Bone marrow (tissue), 2 donors: ENCODE measurements around the gene ATP5F1D.

Experiments
- DNase-seq, 2 donors: peaks; one replicate each; lab custom pipeline; 2025; lab: John Stamatoyannopoulos, UW

ATP5F1D gene

DNA sequence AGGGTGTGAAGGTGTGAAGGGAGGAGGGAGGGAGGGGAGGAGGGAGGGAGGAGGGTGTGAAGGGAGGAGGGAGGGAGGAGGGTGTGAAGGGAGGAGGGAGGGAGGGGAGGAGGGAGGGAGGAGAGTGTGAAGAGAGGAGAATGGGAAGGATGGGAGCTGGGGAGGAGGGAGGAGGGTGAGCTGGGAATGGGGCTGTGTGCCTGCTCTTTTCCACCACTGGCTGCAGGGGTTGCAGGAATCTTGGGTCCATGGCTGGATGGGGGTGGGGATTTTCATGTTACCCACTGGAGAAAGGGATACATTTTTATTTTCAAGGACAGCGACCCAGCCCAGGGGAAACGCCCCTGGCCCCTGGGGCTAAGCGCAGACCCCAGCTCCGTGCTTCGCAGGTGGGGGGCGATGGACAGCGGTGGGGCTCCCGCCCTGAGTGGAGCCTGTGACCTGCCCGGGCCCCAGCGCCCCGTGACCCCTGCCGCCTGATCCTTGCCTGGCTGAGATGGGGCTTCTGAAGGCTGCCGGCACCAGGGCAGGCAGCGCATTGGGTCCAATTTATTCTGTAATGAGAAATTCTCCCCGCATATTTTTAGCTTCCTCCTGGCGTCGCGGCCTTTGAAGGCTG lies 41.1 kb downstream of the ATP5F1D start:
- DNase-seq: no peak

- DNase-seq: no peak
These were observed 41.8 kb downstream of the ATP5F1D start for GRCh38 chr19:1283207-1283916.

GRCh38 chr19:1283917-1284292 lies 42.4 kb downstream of the ATP5F1D start:
- no peak for DNase-seq

DNA sequence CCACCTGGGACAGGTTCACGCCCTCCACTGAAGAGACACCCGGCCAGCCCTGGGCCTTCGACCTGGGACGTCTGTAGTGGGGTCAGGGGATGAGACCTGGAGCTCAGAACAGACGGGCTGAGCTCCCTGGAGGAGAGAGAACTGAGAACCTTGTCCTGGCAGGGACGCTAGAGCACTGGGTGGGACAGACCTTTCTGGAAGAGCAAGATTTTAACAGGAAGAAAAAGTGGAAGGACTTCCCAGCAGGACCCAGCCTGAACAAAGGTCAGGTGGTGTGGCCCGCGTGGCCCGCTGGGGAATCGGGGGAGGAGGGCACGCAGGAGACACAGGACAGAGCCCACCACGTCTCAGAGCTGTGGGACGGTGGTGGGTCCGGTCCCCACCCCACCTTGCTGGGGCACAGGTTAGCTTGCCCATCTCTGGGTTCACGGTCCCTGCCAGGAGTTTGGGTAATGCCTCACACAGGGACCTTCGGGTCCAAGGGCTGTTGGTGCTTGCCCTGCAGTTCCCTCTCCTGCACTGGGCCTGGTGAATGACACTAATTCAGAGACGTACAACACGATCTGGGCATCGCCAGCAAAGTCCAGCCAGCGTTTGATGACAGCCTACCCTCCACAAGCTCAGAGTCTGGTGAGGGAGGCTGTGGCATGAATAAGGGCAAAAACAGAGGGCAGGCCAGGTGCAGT lies 42.9 kb downstream of the ATP5F1D start:
- no peak for DNase-seq

DNA sequence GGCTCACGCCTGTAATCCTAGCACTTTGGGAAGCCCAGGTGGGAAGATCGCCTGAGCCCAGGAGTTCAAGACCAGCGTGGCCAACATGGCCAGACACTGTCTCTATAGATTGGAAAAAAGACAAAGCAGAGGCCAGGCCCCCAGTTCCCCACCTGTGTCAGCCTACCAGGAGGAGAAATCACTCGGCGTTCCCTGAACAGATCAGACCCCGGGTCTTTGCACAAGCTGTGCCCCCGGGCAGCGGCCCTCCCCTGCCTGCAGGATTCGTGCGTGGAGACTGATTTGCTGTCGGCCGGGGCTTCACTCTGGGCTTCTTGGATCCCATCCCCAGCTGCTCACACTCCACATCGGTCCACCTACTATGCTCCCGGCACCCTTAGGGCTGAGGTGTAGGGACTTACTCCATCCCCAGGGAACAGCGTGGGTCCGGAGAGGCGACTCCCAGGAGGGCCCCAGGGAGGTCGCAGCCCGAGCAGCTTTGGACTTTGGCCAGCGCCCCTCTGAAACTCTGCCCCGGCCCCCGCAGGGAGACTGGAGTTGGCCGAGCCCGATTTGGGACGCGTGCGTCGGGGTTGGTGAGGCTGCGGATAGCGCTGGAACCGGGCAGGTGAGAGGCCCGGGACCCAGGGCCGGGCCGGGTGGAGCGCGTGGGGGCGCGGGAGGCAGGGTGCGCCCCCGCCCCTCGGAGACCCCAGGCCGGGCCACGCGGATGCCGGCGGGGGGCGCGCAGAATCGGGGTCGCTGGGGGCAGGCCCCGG lies 43.6 kb downstream of the ATP5F1D start:
- no peak for DNase-seq

- DNase-seq: no peak
These were observed 44.3 kb downstream of the ATP5F1D start, which contains the start of gene EFNA2 for GRCh38 chr19:1285737-1286360. Gene EFNA2 (plus strand): TSS chr19:1285873. CDS start chr19:1286169, 296 bp downstream.

DNA sequence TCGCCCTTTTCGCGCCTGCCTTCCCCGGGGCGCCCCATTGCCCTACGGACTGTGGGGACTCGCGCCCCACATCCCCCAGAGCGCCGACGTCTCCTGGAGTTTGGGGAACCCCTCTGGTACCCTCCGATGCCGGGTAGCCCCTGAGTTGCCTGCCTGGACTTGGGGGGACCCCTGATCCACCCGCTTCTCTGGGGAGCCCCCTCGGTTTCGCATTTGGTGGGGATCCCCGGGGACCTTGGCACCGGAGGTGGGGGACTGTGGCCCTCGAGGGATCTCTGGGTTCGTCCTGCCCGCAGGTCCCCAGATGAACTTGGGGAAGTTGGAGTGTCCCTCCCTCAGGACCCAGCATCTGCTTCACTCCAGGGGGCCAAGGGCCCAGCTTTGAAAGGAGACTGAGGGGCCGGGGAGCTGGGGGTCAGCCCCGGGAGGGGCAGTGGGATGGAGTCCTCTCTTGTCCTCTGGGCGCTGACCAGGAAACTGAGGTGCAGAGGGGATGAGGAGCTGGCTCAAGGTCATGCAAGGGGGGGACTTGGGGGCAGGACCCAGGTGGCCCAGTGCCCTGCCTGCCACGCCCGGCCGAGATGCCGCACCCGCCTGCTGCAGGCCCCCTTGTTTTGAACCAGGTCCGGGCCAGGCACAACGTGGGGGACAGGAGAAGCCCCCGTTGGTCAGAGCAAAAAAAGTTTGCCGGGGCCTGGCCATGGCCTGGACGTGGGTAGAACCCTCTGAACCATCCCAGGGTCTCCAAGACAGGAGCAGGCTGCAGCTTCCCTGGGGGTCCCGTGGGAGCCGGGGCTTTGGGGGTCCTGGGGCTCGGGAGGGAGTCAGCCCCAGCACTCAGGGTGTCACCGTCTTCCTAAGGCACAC lies 45.2 kb downstream of the ATP5F1D start:
- DNase-seq: no peak

DNA sequence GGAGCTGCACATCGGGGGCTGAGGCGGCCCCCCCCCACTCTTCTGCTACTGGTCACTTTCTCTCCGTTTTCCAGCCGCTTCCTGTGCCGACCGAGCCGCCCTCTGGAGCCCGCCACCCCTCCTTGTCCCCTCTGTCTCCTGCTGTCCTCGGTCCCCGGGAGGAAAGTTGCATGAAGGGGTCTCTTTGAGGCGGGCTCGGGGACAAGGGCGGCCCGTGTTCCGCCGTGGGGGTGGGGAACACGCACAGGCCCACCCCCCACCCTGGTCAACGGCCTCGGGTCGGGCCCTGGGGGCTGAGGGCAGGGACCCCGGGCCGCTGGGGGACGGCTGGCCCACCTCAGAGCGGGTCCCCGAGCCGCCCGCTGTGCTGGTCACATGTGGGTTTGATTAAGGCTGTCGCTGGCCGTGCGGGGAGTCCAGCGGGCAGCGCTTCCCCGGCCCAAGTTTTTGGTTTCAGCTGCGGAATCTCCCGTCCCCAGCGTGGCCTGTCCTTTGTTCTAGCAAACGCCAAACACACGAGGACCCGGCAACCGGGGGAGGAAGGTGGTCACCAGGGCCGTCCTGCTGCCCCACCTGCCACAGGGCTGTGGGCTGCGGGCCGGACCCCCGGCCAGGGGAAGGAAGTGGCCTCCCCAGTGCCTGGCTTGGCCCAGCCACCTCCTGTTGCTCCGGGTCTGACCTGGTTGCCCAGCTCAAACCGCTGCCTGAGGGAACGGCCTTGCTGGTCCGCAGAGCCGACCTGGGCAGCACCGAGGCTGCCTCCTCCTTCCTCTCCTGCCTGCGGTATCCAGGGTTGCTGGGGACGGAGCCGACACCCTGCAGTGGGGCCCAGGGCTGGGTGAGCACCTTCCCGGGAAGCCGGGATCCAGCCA lies 46.0 kb downstream of the ATP5F1D start:
- DNase-seq: no peak

DNA sequence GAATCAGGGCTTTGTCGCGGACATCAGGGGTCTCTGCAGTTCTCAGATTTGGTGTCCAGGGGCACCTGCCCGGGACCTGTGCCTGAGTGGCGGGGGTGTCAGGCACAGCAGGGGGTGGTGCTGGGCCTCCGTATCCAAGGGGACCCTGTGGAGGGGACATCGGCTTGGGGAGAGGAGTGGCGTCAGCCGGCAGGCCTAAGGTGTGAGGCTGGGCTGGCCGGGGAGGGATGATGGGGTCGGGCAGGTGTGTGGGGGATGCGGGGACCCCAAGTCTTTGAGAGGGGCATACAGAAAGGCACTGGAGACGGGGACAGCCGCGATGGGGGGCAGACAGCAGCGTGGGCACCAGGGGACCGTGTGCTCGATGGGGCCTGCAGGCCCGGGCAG lies 46.7 kb downstream of the ATP5F1D start:
- no peak for DNase-seq

- DNase-seq: no peak
These were observed 47.5 kb downstream of the ATP5F1D start for GRCh38 chr19:1288833-1289685.

- no peak for DNase-seq
These were observed 48.1 kb downstream of the ATP5F1D start for GRCh38 chr19:1289686-1290025.

- DNase-seq: no peak
These were observed 48.7 kb downstream of the ATP5F1D start for GRCh38 chr19:1290196-1290702.

- DNase-seq: no peak
These were observed 49.4 kb downstream of the ATP5F1D start for GRCh38 chr19:1290703-1291651.

- no peak for DNase-seq
These were observed 50.3 kb downstream of the ATP5F1D start for GRCh38 chr19:1291761-1292418.

- no peak for DNase-seq
These were observed 51.0 kb downstream of the ATP5F1D start for GRCh38 chr19:1292419-1293151.

- DNase-seq: no peak
These were observed 52.4 kb downstream of the ATP5F1D start for GRCh38 chr19:1293782-1294604.
